Adrenal gland (tissue), 12 donors: Measurements from ENCODE around the gene NOD2. TPM values are rescaled to one million over a fixed set of nuclear protein-coding genes. Genes with fewer than 3 reads are reported as not detected.

Experiments
- DNase-seq, 7 donors: peaks; one replicate each; pipeline ENCODE4 v3.0.0-alpha.2; 2019 to 2020
- H3K27ac ChIP-seq, 5 donors: fragments of 200-600 bp; sonication (generic) in 4 of 5; 1 replicate in 3 of 5; 2 replicates in 2 of 5; pipeline versions ENCODE4 v1.5.1 to v1.8.0; 2016 to 2020; ENCODE audit warnings: mild to moderate bottlenecking in 1 of 5
- H3K27me3 ChIP-seq: fragments of 200-600 bp; 2 replicates; pipeline ENCODE4 v1.8.0; 2021
- H3K36me3 ChIP-seq, 2 donors: fragments of 200-600 bp; replicated peaks in 1 of 2; 1 replicate in 1 of 2; 2 replicates in 1 of 2; pipeline versions ENCODE4 v1.5.1 to v1.8.0; 2018 to 2022
- H3K4me1 ChIP-seq, 2 donors: fragments of 200-600 bp; replicated peaks in 1 of 2; 1 replicate in 1 of 2; 2 replicates in 1 of 2; pipeline versions ENCODE4 v1.5.1 to v1.8.0; 2018 to 2021
- H3K4me3 ChIP-seq, 4 donors: fragments of 200-600 bp; sonication (generic) in 3 of 4; one replicate each; pipeline ENCODE4 v1.5.1; 2016 to 2018
- H3K9me3 ChIP-seq, 3 donors: fragments of 200-600 bp; sonication (generic) in 1 of 3; replicated peaks in 1 of 3; 1 replicate in 2 of 3; 2 replicates in 1 of 3; pipeline versions ENCODE4 v1.5.1 to v1.8.0; 2016 to 2021
- CTCF ChIP-seq, 6 experiments: fragments of 450-650 bp in 4 of 6; fragments of 200-600 bp in 2 of 6; sonication (generic) in 1 of 6; IDR thresholded peaks; 1 replicate in 5 of 6; 2 replicates in 1 of 6; pipeline versions ENCODE4 v1.5.1 to v1.8.0; 2016 to 2021; ENCODE audit warnings: antibody characterized with exemption in 6 of 6, mild to moderate bottlenecking in 2 of 6, moderate library complexity in 1 of 6
- POLR2A ChIP-seq, 2 donors: fragments of 450-650 bp; IDR thresholded peaks; one replicate each; pipeline ENCODE4 v1.6.1; 2017; ENCODE audit warnings: antibody characterized with exemption in 2 of 2, mild to moderate bottlenecking in 2 of 2, moderate library complexity in 1 of 2
- WGBS, 4 donors: extraction: QIAGEN DNeasy Blood & Tissue Kit in 2 of 4; methylation state at CpG; one replicate each; pipeline versions ENCODE4 v1.1.5 to v1.1.7; 2013 to 2017; 5-methylcytosine and 5-hydroxymethylcytosine counted together
- intact Hi-C, 2 donors: fragments of 100-400 bp; cut with DNase I; formaldehyde crosslinking; loops; one replicate each; pipeline versions ENCODE4 v1.14.1 to v1.15.0; 2022 to 2023
- polyA plus RNA-seq, 3 donors: library from polyadenylated mRNA; stranded (reverse); fragments of 200-250 nt in 2 of 3; fragments of 350-450 nt in 1 of 3; fragmentation: Illumina TruSeq in 1 of 3; extraction: RNeasy Lipid Tissue Mini Kit (QIAGEN cat#74804) in 1 of 3; gene quantifications; one replicate each; pipeline ENCODE4 v1.2.3, GENCODE V29; 2013 to 2014
- total RNA-seq, 9 donors: library from RNA; depleted of rRNA in 4 of 9; stranded (reverse); fragments of >200 nt in 4 of 9; fragments of 120-200 nt in 1 of 9; fragmentation: NEBNext Ultra II Directional in 1 of 9; extraction: Animal tissue kit (Norgen Biotek cat#: 25700) in 1 of 9; gene quantifications; one replicate each; pipeline versions ENCODE4 v1.1.0 to v1.2.4, GENCODE V29; 2013 to 2023
- donor health status: healthy with polysubstance abuse.
- donor health status: Bipolar disorder and iron deficiency.
- donor health status: DM: yes; HTN: yes; CAD: no.
- donor health status: DM: no; HTN: no; CAD: no.
- donor health status: DM: no; HTN: no; CAD: no.
- donor health status: DM: yes; HTN: yes; CAD: no.

Gene NOD2
- total and polyA plus RNA-seq, 12 donors = 0.12 to 3.7 (median 1.1) TPM

- intact Hi-C loops = loop anchor here in 1 of 2 donors (5.0 kb wide), 1 partner anchor 290 kb away; no protein-coding TSS in a partner anchor
- Histone ChIP-seq H3K4me1 (peaks cover 0 to 3% of the 10 kb centered on the region in 2 donors), H3K27ac (no peak overlapping the region), H3K9me3 (no peaks in the 10 kb centered on the region), H3K36me3 (no peaks in the 10 kb centered on the region), H3K4me3 (no peak overlapping the region), H3K27me3 (no peaks in the 10 kb centered on the region)
- no peak for TF ChIP-seq POLR2A (IDR thresholded peaks at IDR 0.05)
- no peak for TF ChIP-seq CTCF (IDR thresholded peaks at IDR 0.05)
- DNase-seq = no peak
- WGBS, 4 donors = 76 to 92% (median 89%) methylated on average over 7 to 10 of the region's 10 CpGs
Measured at GRCh38 chr16:50662306-50662940, 31.0 kb upstream of the NOD2 start.

- Histone ChIP-seq H3K4me1 (peaks cover 0 to 3% of the 10 kb centered on the region in 2 donors), H3K4me3 (no peak overlapping the region), H3K27me3 (no peaks in the 10 kb centered on the region), H3K9me3 (no peaks in the 10 kb centered on the region), H3K36me3 (no peaks in the 10 kb centered on the region), H3K27ac (no peak overlapping the region)
- DNase-seq = no peak
- TF ChIP-seq POLR2A (IDR thresholded peaks at IDR 0.05) = no peak
- no peak for TF ChIP-seq CTCF (IDR thresholded peaks at IDR 0.05)
- 71 to 79% (median 75%) methylated on average over 5 of the region's 5 CpGs for WGBS, 4 donors
- intact Hi-C loops = loop anchor here in 1 of 2 donors (5.0 kb wide), 1 partner anchor 292 kb away; no protein-coding TSS in a partner anchor
Measured at GRCh38 chr16:50664270-50664669, 29.1 kb upstream of the NOD2 start.

GRCh38 chr16:50665128-50665878, 28.1 kb upstream of the NOD2 start:
- TF ChIP-seq POLR2A (IDR thresholded peaks at IDR 0.05) = no peak
- peak; percentile 77 to 97 (median 88) for TF ChIP-seq CTCF (IDR thresholded peaks at IDR 0.05)
- Histone ChIP-seq H3K27ac (peak overlapping the region in 3 of 5 donors; percentile 49 to 59 (median 54)), H3K9me3 (no peaks in the 10 kb centered on the region), H3K4me3 (peak overlapping the region in 2 of 4 donors; percentile 52 to 57), H3K27me3 (no peaks in the 10 kb centered on the region), H3K4me1 (peaks cover 0 to 3% of the 10 kb centered on the region in 2 donors), H3K36me3 (no peaks in the 10 kb centered on the region)
- WGBS, 4 donors = 10 to 15% (median 15%) methylated on average over 24 to 40 of the region's 40 CpGs
- intact Hi-C loops = loop anchor here (5.0 kb wide), 2 partner anchors 142 to 293 kb away; no protein-coding TSS in a partner anchor
- peak; percentile 72 to 91 (median 85) for DNase-seq
